GM06990 (cell line): Measurements from ENCODE around the gene WNT11.

Experiments
- DNase-seq: peaks from one replicate; pipeline ENCODE4 v3.0.0-alpha.2; 2011; ENCODE audit not compliant: insufficient read length; ENCODE audit errors: extremely low read depth
- H3K27me3 ChIP-seq: replicated peaks from 2 replicates; pipeline ENCODE4 v1.6.0; 2011; ENCODE audit warnings: low read length; ENCODE audit not compliant: control insufficient read depth, insufficient read depth
- H3K36me3 ChIP-seq: 2 replicates; pipeline ENCODE4 v1.5.1; 2011; ENCODE audit warnings: low read length; ENCODE audit not compliant: control insufficient read depth, insufficient read depth
- H3K4me3 ChIP-seq: replicated peaks from 2 replicates; pipeline ENCODE4 v1.5.1; 2011; ENCODE audit warnings: low read depth, mild to moderate bottlenecking, control low read depth, low read length
- TF ChIP-seq, protein P1 (sequence below): IDR thresholded peaks from 2 replicates; pipeline ENCODE4 v1.5.1; 2011; ENCODE audit warnings: low read length, control low read depth, mild to moderate bottlenecking, inconsistent platforms; ENCODE audit not compliant: insufficient read depth, poor library complexity, severe bottlenecking

WNT11 gene

GRCh38 chr11:76181371-76181770 is 24.9 kb downstream of the WNT11 start:
- Histone ChIP-seq H3K4me3 (no peak overlapping the region), H3K27me3 (no peaks in the 10 kb centered on the region), H3K36me3 (no peaks in the 10 kb centered on the region)
- DNase-seq, result no peak
- TF ChIP-seq, protein P1, sequence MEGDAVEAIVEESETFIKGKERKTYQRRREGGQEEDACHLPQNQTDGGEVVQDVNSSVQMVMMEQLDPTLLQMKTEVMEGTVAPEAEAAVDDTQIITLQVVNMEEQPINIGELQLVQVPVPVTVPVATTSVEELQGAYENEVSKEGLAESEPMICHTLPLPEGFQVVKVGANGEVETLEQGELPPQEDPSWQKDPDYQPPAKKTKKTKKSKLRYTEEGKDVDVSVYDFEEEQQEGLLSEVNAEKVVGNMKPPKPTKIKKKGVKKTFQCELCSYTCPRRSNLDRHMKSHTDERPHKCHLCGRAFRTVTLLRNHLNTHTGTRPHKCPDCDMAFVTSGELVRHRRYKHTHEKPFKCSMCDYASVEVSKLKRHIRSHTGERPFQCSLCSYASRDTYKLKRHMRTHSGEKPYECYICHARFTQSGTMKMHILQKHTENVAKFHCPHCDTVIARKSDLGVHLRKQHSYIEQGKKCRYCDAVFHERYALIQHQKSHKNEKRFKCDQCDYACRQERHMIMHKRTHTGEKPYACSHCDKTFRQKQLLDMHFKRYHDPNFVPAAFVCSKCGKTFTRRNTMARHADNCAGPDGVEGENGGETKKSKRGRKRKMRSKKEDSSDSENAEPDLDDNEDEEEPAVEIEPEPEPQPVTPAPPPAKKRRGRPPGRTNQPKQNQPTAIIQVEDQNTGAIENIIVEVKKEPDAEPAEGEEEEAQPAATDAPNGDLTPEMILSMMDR, result no peak

GRCh38 chr11:76179147-76179546 is 27.2 kb downstream of the WNT11 start:
- no peak overlapping the region for H3K4me3 ChIP-seq
- TF ChIP-seq, protein P1, result no peak

DNA sequence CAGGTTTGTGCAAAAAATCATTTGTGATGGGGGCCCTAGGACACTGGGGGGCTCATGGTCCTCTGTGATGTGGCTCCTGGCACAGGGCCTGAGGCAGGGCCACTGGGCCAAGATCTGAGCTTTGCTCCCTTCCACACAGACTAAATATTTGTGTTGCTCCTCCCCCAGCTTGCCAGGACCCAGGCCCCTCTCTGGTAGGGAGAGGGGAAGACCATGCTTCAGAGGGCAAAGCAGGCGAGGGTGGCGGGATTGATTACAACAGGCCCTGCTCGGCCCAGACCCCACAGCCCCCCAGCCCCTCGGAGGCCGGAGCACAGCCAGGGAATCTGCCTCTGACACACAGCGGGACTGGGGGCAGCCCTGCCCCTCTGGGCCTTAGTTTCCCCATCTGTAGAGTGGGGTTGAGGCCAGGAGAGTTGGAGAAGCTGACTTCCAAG is 29.0 kb downstream of the WNT11 start:
- TF ChIP-seq, protein P1, result no peak
- H3K36me3 ChIP-seq, result no peaks in the 10 kb centered on the region
- DNase-seq, result no peak
- no peaks in the 10 kb centered on the region; the same call in 1 of the 2 replicates for H3K27me3 ChIP-seq
- no peak overlapping the region for H3K4me3 ChIP-seq

More at GRCh38 chr11:76179147-76179546, 27.2 kb downstream of the WNT11 start:
- Histone ChIP-seq H3K27me3 (no peaks in the 10 kb centered on the region), H3K36me3 (no peaks in the 10 kb centered on the region)
- DNase-seq, result no peak

GRCh38 chr11:76176463-76176862 is 29.8 kb downstream of the WNT11 start:
- TF ChIP-seq, protein P1, result no peak
- Histone ChIP-seq H3K4me3 (no peak overlapping the region), H3K36me3 (no peaks in the 10 kb centered on the region), H3K27me3 (no peaks in the 10 kb centered on the region; the same call in 1 of the 2 replicates)
- no peak for DNase-seq

DNA sequence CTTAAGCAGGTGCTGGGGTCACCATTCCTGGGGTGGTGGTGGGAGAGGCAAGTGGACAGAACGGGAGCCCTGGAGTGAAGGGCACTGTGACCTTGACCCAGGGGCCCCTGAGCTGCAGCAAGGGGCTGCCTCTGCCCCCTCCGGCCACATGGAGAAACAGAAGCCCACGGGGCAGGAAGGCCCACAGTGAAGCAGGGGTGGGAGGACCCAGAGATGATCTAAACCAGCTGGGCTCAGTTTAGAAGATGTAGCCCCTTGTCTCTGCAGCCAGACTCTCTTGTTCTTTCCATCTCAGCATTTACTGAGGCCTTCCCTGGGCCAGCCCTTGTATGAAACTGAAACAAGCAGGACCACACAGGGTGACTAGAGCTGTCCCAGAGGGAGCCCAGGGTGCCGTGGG is 30.5 kb downstream of the WNT11 start:
- TF ChIP-seq, protein P1, result no peak
- Histone ChIP-seq H3K36me3 (no peaks in the 10 kb centered on the region), H3K27me3 (no peaks in the 10 kb centered on the region; the same call in 1 of the 2 replicates), H3K4me3 (no peak overlapping the region)
- no peak for DNase-seq

DNA sequence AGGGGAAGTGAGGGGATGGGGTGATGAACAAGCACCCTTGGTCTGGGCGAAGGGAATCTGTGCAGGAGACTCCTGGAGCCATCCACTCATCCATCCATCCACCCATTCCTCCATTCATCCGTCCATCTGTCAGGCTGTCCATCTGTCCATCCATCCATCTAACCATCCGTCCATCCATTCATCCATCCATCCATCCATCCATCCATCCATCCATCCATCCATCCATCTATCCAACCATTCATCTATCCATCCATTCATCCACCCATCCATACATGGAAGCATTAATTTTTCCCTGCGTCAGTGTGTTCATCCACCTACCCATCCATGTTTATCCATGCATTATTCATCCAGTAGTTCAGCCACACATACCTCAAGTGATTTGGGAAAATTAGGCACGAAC is 32.0 kb downstream of the WNT11 start:
- DNase-seq, result no peak
- TF ChIP-seq, protein P1, result no peak
- Histone ChIP-seq H3K27me3 (no peaks in the 10 kb centered on the region; the same call in 1 of the 2 replicates), H3K36me3 (no peaks in the 10 kb centered on the region), H3K4me3 (no peak overlapping the region)
